ENCODE data around the gene ATRN.

DNA sequence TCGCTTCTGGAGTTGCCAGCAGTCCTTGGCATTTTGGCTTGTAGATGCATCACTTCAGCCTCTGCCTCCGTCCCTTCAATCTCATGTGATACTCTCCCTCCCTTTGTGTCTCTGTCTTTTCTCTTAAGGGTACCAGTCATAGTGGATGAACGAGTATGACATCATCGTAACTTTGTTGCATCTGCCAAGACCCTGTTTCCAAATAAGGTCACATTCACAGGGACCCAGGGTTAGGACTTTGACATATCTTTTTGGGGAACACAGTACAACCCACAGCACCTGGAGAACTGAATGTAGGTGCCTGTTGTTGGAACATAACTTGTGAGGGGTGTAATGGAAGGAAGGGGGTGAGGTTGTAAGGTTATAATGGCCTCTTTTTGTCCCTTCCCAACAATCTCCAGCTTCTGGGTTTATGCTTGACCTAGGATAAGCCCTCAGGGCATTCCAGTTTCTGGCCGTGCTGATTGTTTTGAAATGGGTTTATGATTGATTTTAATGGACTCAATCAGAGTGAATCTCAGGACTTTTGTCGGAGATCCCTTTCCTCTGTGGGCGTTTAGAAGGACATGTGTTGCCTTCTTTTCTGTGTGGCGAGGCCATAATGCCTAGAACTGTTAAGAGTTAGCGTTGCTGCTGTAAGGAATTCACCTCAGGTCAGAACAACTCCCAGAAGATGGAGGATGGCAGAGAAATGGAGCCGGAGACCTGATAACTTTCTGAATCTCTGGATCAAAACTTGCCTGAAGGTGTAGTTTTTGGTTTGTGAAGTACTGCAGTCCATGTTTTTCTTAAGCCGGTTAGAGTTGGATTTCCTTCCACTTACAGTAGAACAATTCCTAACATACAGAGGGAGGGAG lies 9.2 kb downstream of the ATRN start:
- TF ChIP-seq, protein P1, sequence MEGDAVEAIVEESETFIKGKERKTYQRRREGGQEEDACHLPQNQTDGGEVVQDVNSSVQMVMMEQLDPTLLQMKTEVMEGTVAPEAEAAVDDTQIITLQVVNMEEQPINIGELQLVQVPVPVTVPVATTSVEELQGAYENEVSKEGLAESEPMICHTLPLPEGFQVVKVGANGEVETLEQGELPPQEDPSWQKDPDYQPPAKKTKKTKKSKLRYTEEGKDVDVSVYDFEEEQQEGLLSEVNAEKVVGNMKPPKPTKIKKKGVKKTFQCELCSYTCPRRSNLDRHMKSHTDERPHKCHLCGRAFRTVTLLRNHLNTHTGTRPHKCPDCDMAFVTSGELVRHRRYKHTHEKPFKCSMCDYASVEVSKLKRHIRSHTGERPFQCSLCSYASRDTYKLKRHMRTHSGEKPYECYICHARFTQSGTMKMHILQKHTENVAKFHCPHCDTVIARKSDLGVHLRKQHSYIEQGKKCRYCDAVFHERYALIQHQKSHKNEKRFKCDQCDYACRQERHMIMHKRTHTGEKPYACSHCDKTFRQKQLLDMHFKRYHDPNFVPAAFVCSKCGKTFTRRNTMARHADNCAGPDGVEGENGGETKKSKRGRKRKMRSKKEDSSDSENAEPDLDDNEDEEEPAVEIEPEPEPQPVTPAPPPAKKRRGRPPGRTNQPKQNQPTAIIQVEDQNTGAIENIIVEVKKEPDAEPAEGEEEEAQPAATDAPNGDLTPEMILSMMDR (conservative IDR thresholded peaks at IDR 0.05), result no peak
- TF ChIP-seq ZFX (IDR thresholded peaks at IDR 0.05), result no peak

Measured in C4-2B (cell line).